GM18951 (cell line): ENCODE results near the gene GBP7.
A peak's percentile ranks its signal among the peaks of the same experiment; 100 is the strongest.
"Not testable (repeated sequence)": the region's sequence is repeated elsewhere in the genome, so short reads cannot be mapped to it uniquely, and the experiment has no call there.

ENCODE experiments used
- POLR2A ChIP-seq: IDR thresholded peaks from 4 replicates; pipeline ENCODE4 v1.6.1; 2011; ENCODE audit warnings: mild to moderate bottlenecking; ENCODE audit not compliant: insufficient read length, insufficient read depth; ENCODE audit errors: extremely low read depth
- in situ Hi-C: fragments of 300-500 bp; cut with MboI; formaldehyde crosslinking; loops from one replicate; pipeline ENCODE4 v1.12.0; 2022; ENCODE audit warnings: low sequenced_read_pairs, mixed read lengths, inconsistent platforms; ENCODE audit not compliant: unreplicated experiment

GBP7 gene

DNA sequence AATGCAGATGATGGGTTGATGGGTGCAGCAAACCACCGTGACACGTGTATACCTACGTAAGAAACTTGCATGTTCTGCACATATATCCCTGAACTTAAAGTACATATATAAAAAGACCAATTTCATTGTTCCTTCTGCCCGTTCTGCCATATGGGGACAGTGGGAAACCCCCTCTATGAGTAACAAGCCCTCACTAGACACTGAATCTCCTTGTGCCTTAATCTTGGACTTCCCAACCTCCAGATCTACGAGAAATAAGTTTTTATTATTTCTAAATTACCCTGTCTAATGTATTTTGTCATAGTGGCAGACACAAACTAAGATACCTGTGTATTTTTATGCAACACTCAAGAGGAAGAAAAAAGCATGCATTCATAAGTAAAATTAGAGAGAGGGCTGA lies 10.0 kb downstream of the GBP7 start:
- no peak for TF ChIP-seq POLR2A
- in situ Hi-C loops: no loop called here

DNA sequence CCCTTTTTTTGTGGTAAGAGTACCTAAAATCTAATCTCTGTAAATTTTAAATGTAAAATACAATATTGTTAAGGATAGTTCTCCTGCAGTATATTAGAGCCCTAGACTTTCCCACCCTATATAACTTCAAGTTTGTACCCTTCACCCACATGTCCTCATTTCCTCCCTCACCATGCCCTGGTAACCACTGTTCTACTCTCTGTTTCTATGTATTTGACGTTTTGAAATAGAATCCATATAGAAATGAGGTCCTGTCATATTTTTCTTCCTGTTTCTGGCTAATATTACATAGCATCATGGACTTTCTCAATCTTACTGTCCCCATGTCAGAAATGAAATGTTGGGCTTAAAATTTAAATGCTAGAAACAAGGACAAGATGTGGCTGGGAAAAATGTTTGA lies 24.8 kb downstream of the GBP7 start:
- TF ChIP-seq POLR2A: no peak
- in situ Hi-C loops: no loop called here

DNA sequence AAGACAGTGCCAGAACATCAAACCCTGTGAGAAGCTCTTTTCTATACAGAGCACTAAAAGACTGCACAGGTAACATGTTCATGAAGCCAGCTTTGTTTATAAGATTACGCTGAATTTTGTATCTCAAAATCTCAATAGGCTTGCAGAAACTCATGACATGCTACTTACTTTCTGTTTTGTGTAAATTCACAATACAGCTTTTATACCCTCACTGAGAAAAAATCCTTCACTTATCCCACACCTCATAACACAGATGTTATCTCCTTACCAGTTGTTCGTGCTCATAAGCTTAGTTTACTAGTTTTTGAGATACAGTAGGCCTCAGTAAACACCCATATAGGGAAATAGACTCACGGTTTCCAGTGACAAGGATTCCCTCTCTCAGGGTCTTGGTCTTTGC lies 25.8 kb downstream of the GBP7 start:
- in situ Hi-C loops: no loop called here
- no peak for TF ChIP-seq POLR2A

DNA sequence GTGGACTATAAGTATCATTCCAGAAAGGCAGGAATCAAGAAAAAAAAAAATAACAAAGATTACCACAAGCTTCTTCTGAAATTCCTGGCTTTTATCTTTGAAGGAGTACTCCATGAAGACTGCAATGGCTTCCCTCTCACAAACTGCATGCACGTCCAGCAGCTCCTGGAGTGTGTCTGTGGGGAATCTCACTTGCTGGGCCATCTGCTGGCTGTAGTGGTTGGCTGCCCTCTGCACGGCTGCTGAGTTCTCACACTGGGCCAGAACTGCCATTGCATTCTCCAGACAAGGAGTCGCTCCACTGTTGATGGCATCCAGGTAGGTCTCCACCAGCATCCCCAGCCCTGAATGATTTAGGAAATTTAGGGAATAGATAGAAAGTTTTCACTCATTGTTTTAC lies 26.6 kb downstream of the GBP7 start:
- no peak for TF ChIP-seq POLR2A
- in situ Hi-C loops: no loop called here

- TF ChIP-seq POLR2A: no peak
These were observed 27.8 kb downstream of the GBP7 start for GRCh38 chr1:89147678-89148658.

DNA sequence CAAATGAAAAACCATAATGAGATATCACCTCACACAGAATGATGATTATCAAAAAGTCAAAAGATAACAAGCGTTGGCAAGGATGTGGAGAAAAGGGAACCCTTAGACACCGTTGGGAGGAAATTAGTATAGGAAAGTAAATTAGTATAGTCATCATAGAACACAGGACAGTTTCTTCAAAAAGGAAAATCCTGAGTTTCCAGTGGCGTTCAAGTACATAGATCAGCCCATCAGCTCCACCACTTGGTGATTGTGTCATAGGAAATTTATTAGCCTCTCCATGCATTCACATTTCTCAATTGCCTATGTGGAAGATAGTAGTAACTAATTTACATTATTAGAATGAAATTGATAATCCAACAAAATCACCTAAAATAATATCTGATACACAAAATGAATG lies 29.1 kb downstream of the GBP7 start:
- no peak for TF ChIP-seq POLR2A
- in situ Hi-C loops: no loop called here

More at GRCh38 chr1:89147678-89148658, 27.8 kb downstream of the GBP7 start:
- in situ Hi-C loops: no loop called here

DNA sequence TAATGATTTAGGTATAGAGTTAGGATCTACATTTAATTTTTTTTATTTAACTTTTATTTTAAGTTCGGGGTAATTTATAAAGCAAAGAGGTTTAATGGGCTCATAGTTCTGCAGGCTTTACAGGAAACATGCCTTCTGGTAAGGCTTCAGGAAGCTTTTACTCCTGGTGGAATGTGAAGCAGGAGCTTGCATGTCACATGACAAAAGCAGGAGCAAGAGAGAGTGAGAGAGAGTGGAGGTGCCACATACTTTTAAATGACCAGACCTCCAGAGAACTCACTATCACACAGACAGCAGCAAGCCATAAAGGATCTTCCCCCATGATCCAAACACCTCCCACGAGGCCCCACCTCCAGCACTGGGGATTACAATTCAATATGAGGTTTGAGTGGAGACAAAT lies 32.3 kb downstream of the GBP7 start:
- in situ Hi-C loops: no loop called here
- no peak for TF ChIP-seq POLR2A

DNA sequence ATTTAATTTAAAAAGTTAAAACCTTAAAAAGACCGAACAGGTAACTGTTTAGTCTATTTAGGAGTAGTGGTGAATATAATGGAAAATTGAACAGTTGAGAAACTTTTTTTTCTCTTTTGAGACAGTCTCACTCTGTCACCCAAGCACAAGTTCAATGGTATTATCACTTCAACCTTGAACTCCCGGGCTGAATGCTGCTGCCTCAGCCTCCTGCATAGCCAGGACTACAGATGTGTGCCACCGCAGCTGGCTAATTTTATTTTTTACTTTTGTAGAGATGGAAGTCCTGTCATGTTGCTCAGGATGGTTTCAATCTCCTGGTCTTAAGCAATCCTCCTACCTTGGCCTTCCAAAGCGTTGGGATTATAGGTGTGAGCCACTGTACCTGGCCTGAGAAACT lies 33.6 kb downstream of the GBP7 start:
- in situ Hi-C loops: no loop called here
- no peak for TF ChIP-seq POLR2A

DNA sequence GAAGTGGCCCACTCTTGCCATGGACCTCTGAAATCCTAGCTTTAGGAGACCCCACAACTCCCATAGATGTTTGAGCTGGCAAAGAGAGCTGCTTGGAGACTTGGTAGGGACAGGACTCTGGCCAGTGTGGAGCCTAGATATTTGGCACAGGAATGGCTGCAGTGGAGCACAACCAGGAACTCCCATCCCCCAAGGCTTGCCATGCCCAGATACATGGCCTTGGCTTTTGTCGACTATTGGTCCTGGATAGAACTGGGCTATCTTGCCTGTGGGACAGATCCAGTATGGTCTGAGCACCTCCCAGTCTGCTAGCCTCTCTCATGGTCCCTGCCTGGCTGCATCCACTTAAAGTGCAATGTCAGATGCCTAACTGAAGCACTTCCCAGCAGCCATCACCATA lies 42.1 kb downstream of the GBP7 start:
- in situ Hi-C loops: no loop called here
- TF ChIP-seq POLR2A: no peak

- in situ Hi-C loops: no loop called here
- no peak for TF ChIP-seq POLR2A
These were observed 45.1 kb downstream of the GBP7 start for GRCh38 chr1:89130716-89131115.

- in situ Hi-C loops: no loop called here
- TF ChIP-seq POLR2A: no peak
These were observed 45.9 kb downstream of the GBP7 start for GRCh38 chr1:89129911-89130310.

- in situ Hi-C loops: not testable (repeated sequence)
These were observed 47.8 kb downstream of the GBP7 start for GRCh38 chr1:89128003-89128458.

DNA sequence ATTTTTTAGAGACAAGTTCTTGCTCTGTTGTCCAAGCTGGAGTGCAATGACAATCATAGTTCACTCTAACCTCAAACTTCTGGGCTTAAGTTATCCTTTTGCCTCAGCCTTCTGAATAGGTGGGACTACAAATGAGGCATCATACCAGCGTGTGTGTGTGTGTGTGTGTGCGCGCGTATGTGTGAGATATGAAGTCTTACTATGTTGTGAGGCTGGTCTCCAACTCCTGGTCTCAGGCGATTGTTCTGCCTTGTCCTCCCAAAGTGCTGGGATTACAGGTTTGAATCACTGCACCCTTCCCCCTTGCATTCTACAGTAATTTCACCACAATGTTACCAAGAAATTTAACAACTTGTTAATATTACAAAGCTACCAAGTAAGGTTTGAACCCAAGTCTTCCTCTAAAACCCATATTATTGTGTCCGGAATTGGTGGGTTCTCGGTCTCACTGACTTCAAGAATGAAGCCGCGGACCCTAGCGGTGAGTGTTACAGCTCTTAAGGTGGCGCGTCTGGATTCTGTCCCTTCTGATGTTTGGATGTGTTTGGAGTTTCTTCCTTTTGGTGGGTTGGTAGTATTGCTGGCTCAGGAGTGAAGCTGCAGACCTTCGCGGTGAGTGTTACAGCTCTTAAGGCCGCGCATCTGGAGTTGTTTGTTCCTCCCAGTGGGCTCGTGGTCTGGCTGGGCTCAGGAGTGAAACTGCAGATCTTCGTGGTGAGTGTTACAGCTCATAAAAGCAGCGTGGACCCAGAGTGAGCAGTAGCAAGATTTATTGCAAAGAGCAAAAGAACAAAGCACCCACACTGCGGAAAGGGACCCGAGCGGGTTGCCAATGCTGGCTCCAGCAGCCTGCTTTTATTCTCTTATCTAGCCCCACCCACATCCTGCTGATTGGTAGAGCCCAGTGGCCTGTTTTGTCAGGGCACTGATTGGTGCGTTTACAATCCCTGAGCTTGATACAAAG lies 48.9 kb downstream of the GBP7 start:
- in situ Hi-C loops: not testable (repeated sequence)

DNA sequence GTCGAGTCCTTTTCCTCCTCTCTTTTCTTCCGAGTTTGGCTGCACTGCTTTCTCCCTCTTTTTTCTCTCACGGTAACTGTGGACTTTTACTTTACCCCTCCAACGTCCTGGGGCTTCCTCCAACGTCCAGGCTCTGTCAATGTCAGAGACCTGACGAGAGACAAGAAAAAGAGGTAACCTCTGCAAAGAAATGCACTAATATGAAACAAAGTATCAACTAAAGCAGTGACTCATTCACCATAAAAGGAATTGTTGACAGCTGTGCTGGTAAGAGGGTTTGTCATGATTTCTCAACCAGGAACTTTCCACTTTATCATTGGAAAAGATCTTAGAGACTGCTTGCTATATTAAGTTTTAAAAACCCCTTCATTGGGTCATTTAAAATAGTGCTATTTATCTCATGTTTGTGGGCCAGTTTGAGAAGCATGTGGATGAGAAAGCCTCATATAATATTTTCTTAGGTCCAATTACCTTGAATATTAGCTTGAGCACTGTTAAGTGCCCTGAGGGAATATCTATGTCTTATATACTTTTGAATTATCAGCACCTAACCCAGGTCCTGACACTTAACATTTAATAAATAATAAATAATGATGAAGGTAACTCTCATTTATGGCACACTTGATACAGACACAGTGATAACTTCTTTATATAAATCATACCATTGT lies 49.8 kb downstream of the GBP7 start, which contains the start of gene GBP2:
Gene GBP2 (minus strand): TSS at position 202 of the 668 bp plus-strand sequence. CDS start 4,148 bp downstream, outside the sequence.
- in situ Hi-C loops: no loop called here
- TF ChIP-seq POLR2A: peak; percentile 47
